ENCODE data around the gene TCEAL4. TPM values are rescaled to one million over a fixed set of nuclear protein-coding genes. Genes with fewer than 3 reads are reported as not detected.

TCEAL4 gene
- total and polyA plus RNA-seq, 2 of the 13 experiments (the other 11 are each of a cell fraction or from before 2014, with no cell fraction given) = 12.6 to 31.0 TPM

DNA sequence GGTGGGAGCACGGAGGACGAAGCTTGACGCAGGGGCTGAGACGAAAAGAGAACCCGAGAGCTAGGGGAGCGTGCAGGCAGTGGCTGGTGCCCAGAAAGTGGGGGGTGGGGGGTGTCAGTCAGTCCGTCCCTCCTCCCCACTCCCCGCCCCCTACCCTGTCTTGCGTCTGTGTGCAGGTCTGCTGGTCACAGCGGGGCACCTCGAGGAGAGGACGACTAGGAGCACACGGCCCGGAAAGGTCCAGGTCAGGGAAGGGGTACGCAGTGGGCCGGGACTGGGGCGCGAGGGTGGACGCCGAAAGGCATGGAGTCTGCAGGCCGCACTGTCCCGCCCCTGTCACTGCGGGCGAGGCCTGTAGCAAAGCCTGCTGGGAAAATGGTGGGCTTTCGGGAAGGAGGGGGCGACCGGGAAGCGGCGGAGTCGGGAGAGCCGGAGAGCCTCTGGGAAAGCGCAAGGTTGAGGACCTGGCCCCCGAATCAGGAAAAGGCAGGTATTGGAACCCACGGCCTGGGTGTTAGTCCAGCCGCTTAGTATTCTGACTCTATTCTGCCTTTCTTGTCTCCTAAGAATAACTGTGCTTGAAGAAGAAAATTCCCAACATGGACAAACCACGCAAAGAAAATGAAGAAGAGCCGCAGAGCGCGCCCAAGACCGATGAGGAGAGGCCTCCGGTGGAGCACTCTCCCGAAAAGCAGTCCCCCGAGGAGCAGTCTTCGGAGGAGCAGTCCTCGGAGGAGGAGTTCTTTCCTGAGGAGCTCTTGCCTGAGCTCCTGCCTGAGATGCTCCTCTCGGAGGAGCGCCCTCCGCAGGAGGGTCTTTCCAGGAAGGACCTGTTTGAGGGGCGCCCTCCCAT is 44.2 kb downstream of the TCEAL4 start (continued):
- TF ChIP-seq, protein P1, sequence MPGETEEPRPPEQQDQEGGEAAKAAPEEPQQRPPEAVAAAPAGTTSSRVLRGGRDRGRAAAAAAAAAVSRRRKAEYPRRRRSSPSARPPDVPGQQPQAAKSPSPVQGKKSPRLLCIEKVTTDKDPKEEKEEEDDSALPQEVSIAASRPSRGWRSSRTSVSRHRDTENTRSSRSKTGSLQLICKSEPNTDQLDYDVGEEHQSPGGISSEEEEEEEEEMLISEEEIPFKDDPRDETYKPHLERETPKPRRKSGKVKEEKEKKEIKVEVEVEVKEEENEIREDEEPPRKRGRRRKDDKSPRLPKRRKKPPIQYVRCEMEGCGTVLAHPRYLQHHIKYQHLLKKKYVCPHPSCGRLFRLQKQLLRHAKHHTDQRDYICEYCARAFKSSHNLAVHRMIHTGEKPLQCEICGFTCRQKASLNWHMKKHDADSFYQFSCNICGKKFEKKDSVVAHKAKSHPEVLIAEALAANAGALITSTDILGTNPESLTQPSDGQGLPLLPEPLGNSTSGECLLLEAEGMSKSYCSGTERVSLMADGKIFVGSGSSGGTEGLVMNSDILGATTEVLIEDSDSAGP (CRISPR knock-in tag; IDR thresholded peaks at IDR 0.05; ENCODE audit: borderline replicate concordance) = peak; percentile 54
- TF ChIP-seq ATF7-NPFF (CRISPR knock-in tag; IDR thresholded peaks at IDR 0.05; ENCODE audit: low read depth) = no peak
- no peak for TF ChIP-seq SNRNP70 (IDR thresholded peaks at IDR 0.05; ENCODE audit: low read depth, low read length)
- TF ChIP-seq ZNF512B (CRISPR knock-in tag; IDR thresholded peaks at IDR 0.05; ENCODE audit: borderline replicate concordance) = no peak
- no peak for TF ChIP-seq MAFG (CRISPR knock-in tag; IDR thresholded peaks at IDR 0.05)
- TF ChIP-seq BRD4 (CRISPR knock-in tag; IDR thresholded peaks at IDR 0.05) = no peak
- no peak for TF ChIP-seq FOXA3 (CRISPR knock-in tag; IDR thresholded peaks at IDR 0.05)
- peak; percentile 42 for TF ChIP-seq AGO2 (optimal IDR thresholded peaks at IDR 0.05; ENCODE audit: low read depth, low read length)
- no peak for TF ChIP-seq HMG20B (CRISPR knock-in tag; conservative IDR thresholded peaks at IDR 0.05)
- TF ChIP-seq SP1 (IDR thresholded peaks at IDR 0.05) = no peak
- TF ChIP-seq SP1 (CRISPR knock-in tag; IDR thresholded peaks at IDR 0.05) = peak; percentile 32; the same call in 1 of the 2 replicates
- TF ChIP-seq KAT2B (IDR thresholded peaks at IDR 0.05; ENCODE audit: borderline replicate concordance, low read depth, low read length) = no peak
- TF ChIP-seq TRIM24 (CRISPR knock-in tag; IDR thresholded peaks at IDR 0.05) = no peak
- no peak for TF ChIP-seq TRAFD1 (CRISPR knock-in tag; IDR thresholded peaks at IDR 0.05; ENCODE audit: borderline replicate concordance)
- peak; percentile 48 for TF ChIP-seq YY1 (IDR thresholded peaks at IDR 0.05; ENCODE audit: insufficient read depth, insufficient replicate concordance, low read depth, low read length)
- no peak for TF ChIP-seq ZSCAN9 (CRISPR knock-in tag; IDR thresholded peaks at IDR 0.05; ENCODE audit: borderline replicate concordance)
- TF ChIP-seq KDM5A (IDR thresholded peaks at IDR 0.05; ENCODE audit: borderline replicate concordance, low read length) = no peak
- no peak for TF ChIP-seq ZFP62 (CRISPR knock-in tag; IDR thresholded peaks at IDR 0.05)
- no peak for TF ChIP-seq MED8 (CRISPR knock-in tag; IDR thresholded peaks at IDR 0.05; ENCODE audit: insufficient replicate concordance)
- TF ChIP-seq CBFB (CRISPR knock-in tag; IDR thresholded peaks at IDR 0.05) = no peak
- TF ChIP-seq MXD1 (CRISPR knock-in tag; IDR thresholded peaks at IDR 0.05) = peak; percentile 67; the same call in 1 of the 2 replicates
- no peak for TF ChIP-seq EZH2 (conservative IDR thresholded peaks at IDR 0.05; ENCODE audit: low read depth, low read length)
- TF ChIP-seq GATAD1 (CRISPR knock-in tag; IDR thresholded peaks at IDR 0.05) = 0 out of 2 replicates have a peak, but pooled peaks have one; percentile 19
- TF ChIP-seq ZKSCAN5 (CRISPR knock-in tag; IDR thresholded peaks at IDR 0.05) = no peak
- TF ChIP-seq GTF3A (CRISPR knock-in tag; conservative IDR thresholded peaks at IDR 0.05) = no peak

All from HepG2 (cell line).